PC-3 (cell line): Measurements from ENCODE around the gene SUPT6H.

Experiments
- CTCF ChIP-seq: fragments of 300-600 bp; sonication (generic); conservative IDR thresholded peaks from 2 replicates; pipeline ENCODE4 v1.5.1; 2017; ENCODE audit warnings: antibody characterized with exemption, low read depth, mild to moderate bottlenecking, low read length
- EZH2 ChIP-seq: fragments of 300-600 bp; sonication (generic); IDR thresholded peaks from one replicate; pipeline ENCODE4 v1.6.1; 2017; ENCODE audit warnings: antibody characterized with exemption, mild to moderate bottlenecking, low read length; ENCODE audit not compliant: unreplicated experiment
- EZH2phosphoT487 ChIP-seq: fragments of 300-600 bp; sonication (generic); IDR thresholded peaks from 2 replicates; pipeline ENCODE4 v1.6.1; 2018; ENCODE audit warnings: mild to moderate bottlenecking, antibody characterized with exemption, low read length, borderline replicate concordance

- TF ChIP-seq CTCF (no peak), EZH2 (no peak), EZH2phosphoT487 (no peak)
These were observed 6.8 kb upstream of the SUPT6H start for GRCh38 chr17:28655160-28655559.
